NOMO-1 treated with DMSO at 0.1 percent for 48 hours (cell line): ENCODE results near the gene APOA1.
A peak's percentile ranks its signal among the peaks of the same experiment; 100 is the strongest.
"Not testable (repeated sequence)": the region's sequence is repeated elsewhere in the genome, so short reads cannot be mapped to it uniquely, and the experiment has no call there.

Experiments
- DNase-seq: peaks from one replicate; lab custom pipeline; 2025; ENCODE audit not compliant: unreplicated experiment; lab: John Stamatoyannopoulos, UW

The APOA1 gene

DNA sequence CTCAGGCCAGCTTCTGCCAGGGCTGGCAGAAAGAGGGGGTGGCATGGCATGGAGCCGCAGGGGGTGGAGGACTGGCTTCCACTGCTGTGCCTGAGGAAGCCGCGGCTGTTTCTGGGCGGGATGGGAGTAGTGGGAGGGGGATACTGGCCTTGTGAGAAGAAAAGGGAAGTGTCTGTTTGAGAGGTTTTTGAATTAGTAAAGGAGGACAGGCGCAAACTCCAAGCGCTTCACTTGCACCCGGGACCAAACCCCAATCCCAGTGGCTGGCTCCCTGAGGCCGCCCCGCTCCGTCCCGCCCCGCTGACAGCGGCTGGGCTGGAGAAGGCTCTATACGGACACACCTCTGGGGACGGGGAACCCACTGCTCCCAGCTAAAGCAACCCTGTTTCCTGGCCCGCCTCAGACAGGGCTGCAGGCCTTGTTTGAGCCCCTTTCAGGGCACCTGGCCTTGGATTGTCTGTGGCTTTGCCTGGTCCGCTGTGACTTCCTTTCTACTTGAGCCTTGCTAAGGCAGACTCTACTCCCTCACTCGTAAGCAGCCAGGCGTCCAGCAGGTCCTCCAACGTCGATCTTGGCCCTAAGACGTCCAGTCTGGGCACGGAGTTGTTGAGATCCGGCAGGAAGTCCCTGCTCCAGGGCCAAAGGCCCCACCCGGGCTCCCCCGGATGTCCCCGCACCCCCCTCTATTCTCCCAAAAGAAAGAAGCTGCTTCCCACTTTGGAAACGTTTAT is 2.2 kb downstream of the APOA1 start:
- DNase-seq = peak; percentile 20

DNA sequence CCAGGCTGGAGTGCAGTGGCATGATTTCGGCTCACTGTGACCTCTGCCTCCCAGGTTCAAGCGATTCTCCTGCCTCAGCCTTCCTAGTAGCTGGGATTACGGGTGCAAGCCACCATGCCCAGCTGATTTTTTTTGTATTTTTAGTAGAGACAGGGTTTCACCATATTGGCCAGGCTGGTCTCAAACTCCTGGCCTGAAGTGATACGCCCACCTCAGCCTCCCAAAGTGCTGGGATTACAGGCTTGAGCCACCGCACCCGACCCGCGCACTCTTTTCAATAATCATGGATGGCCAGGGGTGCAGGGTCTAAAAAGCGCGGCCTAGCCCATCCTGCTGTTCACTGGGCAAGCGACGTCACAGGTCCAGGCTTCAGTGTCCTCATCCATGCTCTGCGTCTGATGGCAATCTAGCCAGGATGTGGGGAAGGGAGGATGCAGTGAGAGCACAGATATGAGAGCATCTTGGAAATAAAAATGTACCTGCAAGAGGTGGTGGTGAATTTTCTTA is 2.8 kb downstream of the APOA1 start:
- DNase-seq = not testable (repeated sequence)

DNA sequence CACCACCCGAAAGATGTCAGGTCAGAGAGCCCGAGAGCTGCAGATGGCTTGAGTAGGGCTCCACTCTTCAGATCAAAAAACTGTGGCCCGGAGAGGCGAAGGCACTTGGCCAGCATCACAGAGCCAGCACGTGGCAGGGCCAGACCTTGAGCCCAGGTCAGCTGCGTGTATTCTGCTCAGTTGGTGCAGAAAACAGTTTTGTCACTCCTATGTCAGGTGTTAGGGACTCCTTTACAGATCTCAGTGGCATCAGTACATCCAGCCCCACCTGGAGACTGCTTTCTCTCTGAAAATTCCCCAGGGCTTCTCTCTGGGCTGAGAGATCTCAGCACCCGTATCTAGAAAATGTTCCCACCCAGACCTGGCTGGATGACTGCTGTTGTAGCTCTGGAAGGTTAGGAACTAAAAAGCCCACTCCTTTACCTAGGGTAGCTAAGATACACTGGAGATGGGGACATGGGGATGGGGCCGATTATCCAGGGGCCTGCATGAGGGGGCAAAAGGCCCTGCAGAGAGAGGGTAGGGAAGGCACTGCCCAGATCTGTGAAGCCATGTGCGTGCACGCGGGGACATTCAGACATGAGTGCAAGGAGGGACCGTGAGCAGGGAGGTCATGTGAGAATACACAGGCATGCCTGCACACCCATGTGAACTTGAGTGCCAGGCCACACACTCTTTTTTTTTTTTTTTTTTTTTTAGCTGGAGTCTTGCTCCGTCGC is 3.4 kb downstream of the APOA1 start:
- DNase-seq = no peak

DNA sequence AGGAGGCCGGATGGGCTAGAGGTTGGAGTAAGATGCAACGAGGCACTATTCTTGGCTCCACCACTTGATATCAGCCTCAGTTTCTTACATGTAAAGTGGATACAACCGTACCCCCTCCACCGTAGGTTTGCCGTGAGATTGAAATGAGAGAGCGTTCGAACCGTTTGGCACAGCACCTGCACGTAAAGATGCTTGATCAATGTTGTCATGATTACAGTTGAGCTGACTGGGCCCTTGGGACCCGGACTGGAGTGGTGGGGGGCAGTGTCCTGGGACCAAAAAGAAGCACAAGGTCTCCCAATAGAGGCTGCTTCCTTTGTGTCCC is 4.0 kb downstream of the APOA1 start:
- DNase-seq = no peak

GRCh38 chr11:116832350-116833290 is 4.8 kb downstream of the APOA1 start:
- no peak for DNase-seq

DNA sequence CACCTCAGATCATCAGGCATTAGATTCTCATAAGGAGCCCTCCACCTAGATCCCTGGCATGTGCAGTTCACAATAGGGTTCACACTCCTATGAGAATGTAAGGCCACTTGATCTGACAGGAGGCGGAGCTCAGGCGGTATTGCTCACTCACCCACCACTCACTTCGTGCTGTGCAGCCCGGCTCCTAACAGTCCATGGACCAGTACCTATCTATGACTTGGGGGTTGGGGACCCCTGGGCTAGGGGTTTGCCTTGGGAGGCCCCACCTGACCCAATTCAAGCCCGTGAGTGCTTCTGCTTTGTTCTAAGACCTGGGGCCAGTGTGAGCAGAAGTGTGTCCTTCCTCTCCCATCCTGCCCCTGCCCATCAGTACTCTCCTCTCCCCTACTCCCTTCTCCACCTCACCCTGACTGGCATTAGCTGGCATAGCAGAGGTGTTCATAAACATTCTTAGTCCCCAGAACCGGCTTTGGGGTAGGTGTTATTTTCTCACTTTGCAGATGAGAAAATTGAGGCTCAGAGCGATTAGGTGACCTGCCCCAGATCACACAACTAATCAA is 5.6 kb downstream of the APOA1 start:
- DNase-seq = no peak

GRCh38 chr11:116830184-116830912 is 7.1 kb downstream of the APOA1 start:
- no peak for DNase-seq

DNA sequence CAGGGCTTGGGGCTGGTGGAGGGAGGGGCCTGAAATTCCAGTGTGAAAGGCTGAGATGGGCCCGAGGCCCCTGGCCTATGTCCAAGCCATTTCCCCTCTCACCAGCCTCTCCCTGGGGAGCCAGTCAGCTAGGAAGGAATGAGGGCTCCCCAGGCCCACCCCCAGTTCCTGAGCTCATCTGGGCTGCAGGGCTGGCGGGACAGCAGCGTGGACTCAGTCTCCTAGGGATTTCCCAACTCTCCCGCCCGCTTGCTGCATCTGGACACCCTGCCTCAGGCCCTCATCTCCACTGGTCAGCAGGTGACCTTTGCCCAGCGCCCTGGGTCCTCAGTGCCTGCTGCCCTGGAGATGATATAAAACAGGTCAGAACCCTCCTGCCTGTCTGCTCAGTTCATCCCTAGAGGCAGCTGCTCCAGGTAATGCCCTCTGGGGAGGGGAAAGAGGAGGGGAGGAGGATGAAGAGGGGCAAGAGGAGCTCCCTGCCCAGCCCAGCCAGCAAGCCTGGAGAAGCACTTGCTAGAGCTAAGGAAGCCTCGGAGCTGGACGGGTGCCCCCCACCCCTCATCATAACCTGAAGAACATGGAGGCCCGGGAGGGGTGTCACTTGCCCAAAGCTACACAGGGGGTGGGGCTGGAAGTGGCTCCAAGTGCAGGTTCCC is 7.8 kb downstream of the APOA1 start, which contains the start of gene APOC3:
TSS of gene APOC3 (plus strand) at position 383 of the 659 bp plus-strand sequence. CDS start 676 bp downstream, outside the sequence.
- DNase-seq = no peak

DNA sequence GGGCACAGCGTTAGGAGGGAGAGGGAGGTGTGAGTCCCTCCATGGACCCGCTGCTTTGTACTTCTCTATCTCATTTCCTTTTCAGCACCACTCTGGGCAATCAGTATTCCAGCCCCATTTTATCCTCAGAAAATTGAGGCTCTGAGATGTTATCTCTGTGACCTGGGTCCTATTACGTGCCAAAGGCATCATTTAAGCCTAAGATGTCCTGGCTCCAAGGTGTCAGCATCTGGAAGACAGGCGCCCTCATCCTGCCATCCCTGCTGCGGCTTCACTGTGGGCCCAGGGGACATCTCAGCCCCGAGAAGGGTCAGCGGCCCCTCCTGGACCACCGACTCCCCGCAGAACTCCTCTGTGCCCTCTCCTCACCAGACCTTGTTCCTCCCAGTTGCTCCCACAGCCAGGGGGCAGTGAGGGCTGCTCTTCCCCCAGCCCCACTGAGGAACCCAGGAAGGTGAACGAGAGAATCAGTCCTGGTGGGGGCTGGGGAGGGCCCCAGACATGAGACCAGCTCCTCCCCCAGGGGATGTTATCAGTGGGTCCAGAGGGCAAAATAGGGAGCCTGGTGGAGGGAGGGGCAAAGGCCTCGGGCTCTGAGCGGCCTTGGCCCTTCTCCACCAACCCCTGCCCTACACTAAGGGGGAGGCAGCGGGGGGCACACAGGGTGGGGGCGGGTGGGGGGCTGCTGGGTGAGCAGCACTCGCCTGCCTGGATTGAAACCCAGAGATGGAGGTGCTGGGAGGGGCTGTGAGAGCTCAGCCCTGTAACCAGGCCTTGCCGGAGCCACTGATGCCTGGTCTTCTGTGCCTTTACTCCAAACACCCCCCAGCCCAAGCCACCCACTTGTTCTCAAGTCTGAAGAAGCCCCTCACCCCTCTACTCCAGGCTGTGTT is 8.5 kb downstream of the APOA1 start:
- DNase-seq = no peak

- DNase-seq = no peak
These were observed 10.0 kb downstream of the APOA1 start for GRCh38 chr11:116827461-116827860.

- no peak for DNase-seq
These were observed 10.5 kb downstream of the APOA1 start for GRCh38 chr11:116826751-116827431.

GRCh38 chr11:116825854-116826750 is 11.3 kb downstream of the APOA1 start:
- no peak for DNase-seq

- DNase-seq = no peak
These were observed 12.0 kb downstream of the APOA1 start for GRCh38 chr11:116825434-116825833.

GRCh38 chr11:116823031-116823843 is 14.2 kb downstream of the APOA1 start, which contains the start of gene APOA4:
TSS of gene APOA4 (minus strand) at chr11:116823304. CDS start at chr11:116823191, 113 bp downstream.
- DNase-seq = no peak

DNA sequence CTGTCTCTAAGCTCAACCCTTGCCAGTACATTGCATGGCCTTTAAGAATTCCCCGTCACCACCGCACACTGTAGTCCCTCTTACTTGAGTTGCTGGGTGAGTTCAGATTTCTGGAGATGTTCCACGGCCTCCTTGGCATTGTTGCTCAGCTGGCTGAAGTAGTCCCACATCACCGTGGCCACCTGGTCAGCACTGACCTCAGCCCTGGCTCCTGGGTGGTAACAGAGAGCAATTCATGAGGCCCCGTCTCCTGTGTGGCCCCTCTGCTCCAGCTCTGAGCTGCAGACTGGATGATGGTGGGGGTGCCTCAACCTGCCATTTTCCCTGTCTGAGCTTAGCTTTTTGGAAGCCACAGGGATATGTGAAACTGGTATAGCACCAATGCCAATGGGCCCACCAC is 14.8 kb downstream of the APOA1 start:
- no peak for DNase-seq
